B cell (primary cell): ENCODE data around the gene FUNDC2. TPM values are rescaled to one million over a fixed set of nuclear protein-coding genes. Genes with fewer than 3 reads are reported as not detected.

Source experiments
- ATAC-seq: fragments of 200-7000 bp; cut with Tn5 transposase; one replicate; pipeline ENCODE4 v1.10.0; 2021; ENCODE audit warnings: low read depth, mild to moderate bottlenecking, moderate number of reproducible peaks, moderate library complexity
- CTCF ChIA-PET: fragments of 350-600 bp; sonication (Branson Sonifier 250); formaldehyde crosslinking; loops from one replicate; lab custom pipeline; 2021; ENCODE audit warnings: antibody characterized with exemption, inconsistent platforms; lab: Charles Lee
- POLR2A ChIA-PET: fragments of 350-600 bp; sonication (Branson Sonifier 250); formaldehyde crosslinking; loops from one replicate; lab custom pipeline; 2021; ENCODE audit warnings: antibody characterized with exemption; lab: Charles Lee
- DNase-seq: peaks from one replicate; pipeline ENCODE4 v3.0.0; 2013
- H2AFZ ChIP-seq: 2 replicates; pipeline ENCODE4 v1.6.1; 2012; ENCODE audit warnings: mild to moderate bottlenecking, low read depth, low read length; ENCODE audit not compliant: insufficient read depth, poor library complexity, severe bottlenecking
- H3K27ac ChIP-seq, 2 donors: 1 replicate in 1 of 2; 2 replicates in 1 of 2; pipeline ENCODE4 v1.5.1; 2012 to 2013; ENCODE audit warnings: low read length in 2 of 2, mild to moderate bottlenecking in 2 of 2, moderate library complexity in 1 of 2
- H3K27me3 ChIP-seq, 4 experiments: fragments of 200-600 bp in 1 of 4; sonication (generic) in 1 of 4; replicated peaks in 1 of 4; 1 replicate in 2 of 4; 2 replicates in 2 of 4; pipeline versions ENCODE4 v1.6.1 to v1.7.0; 2013 to 2016; ENCODE audit warnings: low read length in 3 of 4, mild to moderate bottlenecking in 2 of 4, mixed read lengths in 1 of 4, moderate library complexity in 1 of 4; ENCODE audit not compliant: insufficient read depth in 4 of 4, control insufficient read depth in 3 of 4; ENCODE audit errors: control extremely low read depth in 1 of 4
- H3K36me3 ChIP-seq, 2 experiments: replicated peaks in 1 of 2; 1 replicate in 1 of 2; 2 replicates in 1 of 2; pipeline versions ENCODE4 v1.6.1 to v1.7.1; 2013; ENCODE audit warnings: low read length in 1 of 2; ENCODE audit not compliant: insufficient read depth in 2 of 2, control insufficient read depth in 1 of 2; ENCODE audit errors: control extremely low read depth in 1 of 2, extremely low read depth in 1 of 2
- H3K4me1 ChIP-seq, 2 donors: fragments of 200-600 bp in 1 of 2; sonication (generic) in 1 of 2; 1 replicate in 1 of 2; 2 replicates in 1 of 2; pipeline versions ENCODE4 v1.5.1 to v1.6.1; 2013 to 2017; ENCODE audit warnings: low read length in 2 of 2; ENCODE audit not compliant: control insufficient read depth in 2 of 2, insufficient read depth in 2 of 2
- H3K4me2 ChIP-seq: replicated peaks from 2 replicates; pipeline ENCODE3; 2012; ENCODE audit warnings: mild to moderate bottlenecking, low read depth, low read length; ENCODE audit not compliant: poor library complexity, severe bottlenecking
- H3K4me3 ChIP-seq, 5 experiments: fragments of 200-600 bp in 1 of 5; sonication (generic) in 1 of 5; 1 replicate in 3 of 5; 2 replicates in 2 of 5; pipeline versions ENCODE4 v1.5.1 to v1.7.0; 2011 to 2016; ENCODE audit warnings: low read length in 4 of 5, mild to moderate bottlenecking in 4 of 5, low read depth in 2 of 5, control low read depth in 1 of 5, moderate library complexity in 1 of 5; ENCODE audit not compliant: insufficient read depth in 1 of 5; ENCODE audit errors: control extremely low read depth in 1 of 5, extremely low read depth in 1 of 5
- H3K79me2 ChIP-seq: fragments of 200-600 bp; sonication (generic); one replicate; pipeline ENCODE4 v1.6.0; 2016; ENCODE audit warnings: low read length; ENCODE audit not compliant: control insufficient read depth, insufficient read depth
- H3K9ac ChIP-seq: fragments of 200-600 bp; sonication (generic); 2 replicates; pipeline ENCODE4 v1.6.1; 2017; ENCODE audit warnings: mild to moderate bottlenecking, low read length, moderate library complexity
- H3K9me3 ChIP-seq, 3 donors: one replicate each; pipeline versions ENCODE4 v1.6.1 to v1.7.1; 2013; ENCODE audit warnings: low read length in 2 of 3; ENCODE audit not compliant: control insufficient read depth in 2 of 3, insufficient read depth in 1 of 3; ENCODE audit errors: control extremely low read depth in 1 of 3
- H4K20me1 ChIP-seq: 2 replicates; pipeline ENCODE4 v1.6.0; 2012; ENCODE audit warnings: mild to moderate bottlenecking, low read length; ENCODE audit not compliant: insufficient read depth, control insufficient read depth, poor library complexity, severe bottlenecking
- H3K27ac Mint-ChIP-seq: one replicate; pipeline ENCODE4 v1.8.0; 2021; ENCODE audit warnings: mixed read lengths
- H3K27me3 Mint-ChIP-seq: one replicate; pipeline ENCODE4 v1.8.0; 2021; ENCODE audit warnings: mixed read lengths
- H3K4me1 Mint-ChIP-seq: one replicate; pipeline ENCODE4 v1.8.0; 2021; ENCODE audit warnings: mixed read lengths
- H3K4me3 Mint-ChIP-seq: one replicate; pipeline ENCODE4 v1.8.0; 2021; ENCODE audit warnings: mixed read lengths
- H3K9me3 Mint-ChIP-seq: one replicate; pipeline ENCODE4 v1.8.0; 2022; ENCODE audit warnings: mixed read lengths; ENCODE audit not compliant: insufficient read depth
- EZH2 ChIP-seq: IDR thresholded peaks from 2 replicates; pipeline ENCODE4 v1.6.1; 2012; ENCODE audit warnings: borderline replicate concordance, low read depth, mild to moderate bottlenecking, moderate library complexity, low read length; ENCODE audit not compliant: insufficient read depth, poor library complexity, severe bottlenecking
- WGBS: methylation state at CpG from one replicate; pipeline ENCODE4 v1.1.5; 2013; ENCODE audit warnings: missing lambda C conversion rate; ENCODE audit not compliant: insufficient coverage; 5-methylcytosine and 5-hydroxymethylcytosine counted together
- intact Hi-C: fragments of 100-400 bp; cut with micrococcal nuclease; formaldehyde crosslinking; loops from one replicate; pipeline ENCODE4 v1.10.0; 2022
- polyA plus RNA-seq: library from polyadenylated mRNA; depleted of rRNA; stranded (reverse); fragments of >200 nt; gene quantifications from 2 replicates; pipeline ENCODE4 v1.2.3, GENCODE V29; 2012
- total RNA-seq, 2 donors: library from RNA; stranded (reverse); fragments of 120-200 nt in 1 of 2; gene quantifications; 1 replicate in 1 of 2; 2 replicates in 1 of 2; pipeline versions ENCODE4 v1.2.3 to v1.2.4, GENCODE V29; 2013 to 2022
- TF ChIP-seq, protein P1 (sequence below): fragments of 200-600 bp; IDR thresholded peaks from one replicate; pipeline ENCODE4 v1.8.0; 2022; ENCODE audit warnings: antibody characterized with exemption, mild to moderate bottlenecking

The FUNDC2 gene
- total and polyA plus RNA-seq, 2 donors (not counting 1 experiment from before 2014, with no cell fraction given): 32.3 to 46.5 TPM

DNA sequence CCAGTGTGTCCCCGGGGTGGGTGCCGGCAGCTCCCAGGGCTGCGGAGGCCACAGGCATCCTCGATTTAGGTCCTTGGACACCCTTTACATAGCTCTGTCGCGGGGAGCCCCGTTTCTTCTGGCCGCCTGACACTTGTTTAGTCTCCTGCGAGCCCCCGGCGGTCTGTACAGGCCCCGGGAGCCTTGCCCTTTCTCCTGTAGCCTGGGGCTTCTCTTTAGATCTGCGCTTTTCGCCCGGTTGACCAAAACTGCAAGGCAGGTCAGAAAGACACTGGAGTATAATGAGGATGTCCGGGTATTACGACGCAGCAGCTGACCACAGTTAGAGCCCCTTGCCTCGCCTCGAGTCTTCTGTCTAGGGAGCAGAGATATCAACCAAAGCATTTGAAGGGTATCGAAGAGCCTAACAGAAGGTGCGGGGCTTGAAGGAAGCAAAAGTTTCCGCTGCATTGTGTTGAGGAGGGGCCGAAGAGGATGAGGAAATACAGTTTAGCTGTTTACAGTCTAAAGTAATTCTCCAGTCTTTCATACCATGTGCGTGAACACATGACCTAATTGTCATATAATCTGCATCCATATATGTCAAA lies 45.1 kb downstream of the FUNDC2 start:
- peaks cover 50% of the 10 kb centered on the region for H3K4me1 Mint-ChIP-seq

More for the DNA sequence above, 45.1 kb downstream of the FUNDC2 start:
- H3K4me2 ChIP-seq: peak overlapping the region; percentile 77
- H3K4me1 ChIP-seq: peaks cover 17 to 34% of the 10 kb centered on the region in 2 donors
- H3K4me3 ChIP-seq: peak overlapping the region; percentile 45 to 73 (median 60)
- Mint-ChIP-seq H3K4me3 (peak overlapping the region; percentile 94), H3K27me3 (no peaks in the 10 kb centered on the region), H3K9me3 (no peaks in the 10 kb centered on the region), H3K27ac (peak overlapping the region; percentile 95)
- H3K27me3 ChIP-seq: no peaks in the 10 kb centered on the region
- no peaks in the 10 kb centered on the region for H3K9me3 ChIP-seq
- DNase-seq (no peak), ATAC-seq (no peak)
- ChIA-PET POLR2A (interaction anchor here (1.8 kb wide), 1 partner anchor 45 kb away, joined by 7 read pairs; the partner anchor contains the start of gene FUNDC2), CTCF (interaction anchor here (1.4 kb wide), 1 partner anchor 23 kb away, joined by 3 read pairs; no protein-coding TSS in a partner anchor)
- TF ChIP-seq, protein P1, sequence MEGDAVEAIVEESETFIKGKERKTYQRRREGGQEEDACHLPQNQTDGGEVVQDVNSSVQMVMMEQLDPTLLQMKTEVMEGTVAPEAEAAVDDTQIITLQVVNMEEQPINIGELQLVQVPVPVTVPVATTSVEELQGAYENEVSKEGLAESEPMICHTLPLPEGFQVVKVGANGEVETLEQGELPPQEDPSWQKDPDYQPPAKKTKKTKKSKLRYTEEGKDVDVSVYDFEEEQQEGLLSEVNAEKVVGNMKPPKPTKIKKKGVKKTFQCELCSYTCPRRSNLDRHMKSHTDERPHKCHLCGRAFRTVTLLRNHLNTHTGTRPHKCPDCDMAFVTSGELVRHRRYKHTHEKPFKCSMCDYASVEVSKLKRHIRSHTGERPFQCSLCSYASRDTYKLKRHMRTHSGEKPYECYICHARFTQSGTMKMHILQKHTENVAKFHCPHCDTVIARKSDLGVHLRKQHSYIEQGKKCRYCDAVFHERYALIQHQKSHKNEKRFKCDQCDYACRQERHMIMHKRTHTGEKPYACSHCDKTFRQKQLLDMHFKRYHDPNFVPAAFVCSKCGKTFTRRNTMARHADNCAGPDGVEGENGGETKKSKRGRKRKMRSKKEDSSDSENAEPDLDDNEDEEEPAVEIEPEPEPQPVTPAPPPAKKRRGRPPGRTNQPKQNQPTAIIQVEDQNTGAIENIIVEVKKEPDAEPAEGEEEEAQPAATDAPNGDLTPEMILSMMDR: no peak
- TF ChIP-seq EZH2: no peak
- WGBS: 0% methylated on average over 21 of the region's 25 CpGs
- intact Hi-C loops: loop anchor here (1.0 kb wide), 3 partner anchors 14 to 144 kb away; no protein-coding TSS in a partner anchor
- peaks cover 0 to 4% of the 10 kb centered on the region in 2 experiments for H3K36me3 ChIP-seq
- no peaks in the 10 kb centered on the region for H4K20me1 ChIP-seq
- peak overlapping the region; percentile 78 to 83 for H3K27ac ChIP-seq
- peak overlapping the region; percentile 70 for H3K9ac ChIP-seq
- peak overlapping the region; percentile 81 for H2AFZ ChIP-seq
- H3K79me2 ChIP-seq: peaks cover 14% of the 10 kb centered on the region
